Measurements from ENCODE around the gene TMEM164. TPM values are rescaled to one million over a fixed set of nuclear protein-coding genes. Genes with fewer than 3 reads are reported as not detected.
A peak's percentile ranks its signal among the peaks of the same experiment; 100 is the strongest.

The TMEM164 gene
- total and polyA plus RNA-seq, 7 donors, result 14.5 to 42.4 (median 31.7) TPM

DNA sequence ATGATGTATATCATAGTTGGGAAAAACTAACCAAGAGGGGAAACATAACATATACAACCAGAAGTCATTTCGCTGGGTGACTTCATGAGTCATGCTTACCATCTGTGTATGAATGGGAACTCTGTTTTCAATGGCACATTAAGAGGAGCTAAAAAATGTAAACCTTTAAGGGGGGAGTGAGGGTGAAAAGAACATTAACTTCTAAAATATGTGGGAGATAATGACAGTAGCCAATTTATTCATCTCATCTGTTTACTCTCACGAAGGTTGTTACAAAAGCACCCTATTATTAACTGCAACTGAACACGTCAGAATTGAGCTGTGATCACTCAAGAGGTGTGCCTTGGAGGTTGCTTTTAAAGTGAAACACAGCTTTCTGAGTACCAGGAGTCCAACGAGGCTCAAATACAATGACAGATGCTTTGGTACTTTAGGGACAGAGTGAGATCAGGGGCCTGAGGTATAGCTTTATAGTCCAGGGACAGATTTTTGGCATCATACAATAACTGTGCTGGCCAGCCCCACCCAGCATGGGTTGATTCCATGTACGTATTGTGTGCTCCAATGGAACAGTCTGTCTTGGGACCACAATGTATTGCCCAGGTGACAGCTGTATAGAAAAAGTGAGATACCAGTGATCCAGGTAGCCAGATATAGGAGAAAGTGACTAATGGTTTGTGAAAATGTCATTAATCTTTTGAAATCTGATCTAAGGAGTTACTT is 207.7 kb downstream of the TMEM164 start:
- intact Hi-C loops (cut with DNase I), result no loop called here
- TF ChIP-seq CTCF (IDR thresholded peaks at IDR 0.05), result no peak
- H3K36me3 ChIP-seq (ENCODE audit: insufficient read depth in 1 of 2, low read depth in 1 of 2), result no peaks in the 10 kb centered on the region
- ATAC-seq (peak in 1 of 4 donors; percentile 21), DNase-seq (no peak)
- no peak overlapping the region for H3K4me3 ChIP-seq
- H3K4me1 ChIP-seq, result no peaks in the 10 kb centered on the region
- no peak overlapping the region for H3K27ac ChIP-seq
- 38 to 62% (median 41%) methylated on average over 5 of the region's 5 CpGs for WGBS, 3 donors
- no peaks in the 10 kb centered on the region for H3K9me3 ChIP-seq
- H3K27me3 ChIP-seq (ENCODE audit: insufficient read depth in 3 of 3, low read length in 2 of 3), result peaks cover 0 to 5% (median 0%) of the 10 kb centered on the region in 3 donors

DNA sequence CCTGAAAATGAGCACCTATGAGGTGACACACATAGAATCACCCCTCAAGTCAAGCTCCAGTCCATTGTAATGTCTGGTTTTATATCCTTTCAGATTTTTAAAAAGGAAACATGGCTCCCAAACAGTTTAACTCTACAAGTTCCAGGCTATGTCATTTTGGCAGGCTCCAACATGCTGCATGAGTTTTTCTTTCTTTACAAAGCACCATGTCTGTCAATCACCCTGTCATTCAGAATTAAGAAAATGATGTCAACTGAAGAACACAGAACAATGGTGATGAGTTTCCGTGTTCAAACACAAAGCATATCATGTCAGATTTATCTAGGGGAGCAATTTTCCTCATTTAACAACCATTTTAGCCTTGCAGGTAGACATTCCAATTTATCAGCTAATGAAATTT is 208.4 kb downstream of the TMEM164 start:
- Histone ChIP-seq H3K27ac (no peak overlapping the region), H3K4me3 (no peak overlapping the region), H3K4me1 (no peaks in the 10 kb centered on the region), H3K27me3 (ENCODE audit: insufficient read depth in 3 of 3, low read length in 2 of 3) (peaks cover 0 to 5% (median 0%) of the 10 kb centered on the region in 3 donors), H3K9me3 (no peaks in the 10 kb centered on the region), H3K36me3 (ENCODE audit: insufficient read depth in 1 of 2, low read depth in 1 of 2) (no peaks in the 10 kb centered on the region)
- 46 to 98% (median 94%) methylated on average over 1 of the region's 1 CpG for WGBS, 3 donors
- DNase-seq, result no peak
- TF ChIP-seq CTCF (IDR thresholded peaks at IDR 0.05), result no peak
- intact Hi-C loops (cut with DNase I), result no loop called here
- ATAC-seq, result no peak

GRCh38 chrX:110212299-110212698 is 209.4 kb downstream of the TMEM164 start:
- Histone ChIP-seq H3K4me1 (no peaks in the 10 kb centered on the region), H3K36me3 (ENCODE audit: insufficient read depth in 1 of 2, low read depth in 1 of 2) (no peaks in the 10 kb centered on the region), H3K27me3 (ENCODE audit: insufficient read depth in 3 of 3, low read length in 2 of 3) (peaks cover 0 to 5% (median 0%) of the 10 kb centered on the region in 3 donors), H3K4me3 (no peak overlapping the region), H3K27ac (no peak overlapping the region), H3K9me3 (no peaks in the 10 kb centered on the region)
- ATAC-seq (no peak), DNase-seq (no peak)
- intact Hi-C loops (cut with DNase I), result no loop called here
- 75 to 100% (median 97%) methylated on average over 3 of the region's 3 CpGs for WGBS, 3 donors
- no peak for TF ChIP-seq CTCF (IDR thresholded peaks at IDR 0.05)

DNA sequence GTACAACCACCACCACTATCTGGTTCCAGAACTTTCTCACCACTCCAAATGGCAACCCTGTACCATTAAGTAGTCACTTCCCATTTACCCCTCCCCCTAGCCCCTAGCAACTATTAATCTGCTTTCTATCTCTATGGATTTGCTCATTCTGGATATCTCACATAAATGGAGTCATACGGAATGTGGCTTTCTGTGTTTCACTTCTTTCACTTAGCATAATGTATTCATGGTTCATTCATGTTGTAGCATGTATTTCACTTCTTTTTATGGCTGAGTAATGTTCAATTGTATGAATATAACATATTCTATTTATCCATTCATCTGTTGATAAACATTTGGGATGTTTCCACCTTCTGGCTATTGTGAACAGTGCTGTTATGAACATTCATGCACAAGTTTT is 210.3 kb downstream of the TMEM164 start:
- Histone ChIP-seq H3K4me3 (no peak overlapping the region), H3K4me1 (no peaks in the 10 kb centered on the region), H3K27me3 (ENCODE audit: insufficient read depth in 3 of 3, low read length in 2 of 3) (peaks cover 0 to 5% (median 0%) of the 10 kb centered on the region in 3 donors), H3K27ac (no peak overlapping the region), H3K36me3 (ENCODE audit: insufficient read depth in 1 of 2, low read depth in 1 of 2) (no peaks in the 10 kb centered on the region), H3K9me3 (no peaks in the 10 kb centered on the region)
- ATAC-seq (no peak), DNase-seq (no peak)
- intact Hi-C loops (cut with DNase I), result no loop called here
- no peak for TF ChIP-seq CTCF (IDR thresholded peaks at IDR 0.05)
- WGBS, 3 donors, result 83 to 100% (median 98%) methylated on average over 1 of the region's 1 CpG

- WGBS, 3 donors, result 85 to 91% (median 90%) methylated on average over 1 of the region's 1 CpG
- ATAC-seq, result no peak
- no peak overlapping the region for H3K4me3 ChIP-seq
- no peaks in the 10 kb centered on the region for H3K4me1 ChIP-seq
- DNase-seq, result no peak
- intact Hi-C loops (cut with DNase I), result no loop called here
- H3K9me3 ChIP-seq, result no peaks in the 10 kb centered on the region
- no peak overlapping the region for H3K27ac ChIP-seq
- no peak for TF ChIP-seq CTCF (IDR thresholded peaks at IDR 0.05)
- peaks cover 0 to 5% (median 0%) of the 10 kb centered on the region in 3 donors for H3K27me3 ChIP-seq (ENCODE audit: insufficient read depth in 3 of 3, low read length in 2 of 3)
- H3K36me3 ChIP-seq (ENCODE audit: insufficient read depth in 1 of 2, low read depth in 1 of 2), result no peaks in the 10 kb centered on the region
Observed at GRCh38 chrX:110214684-110215083, 211.8 kb downstream of the TMEM164 start.
